ENCODE data around the gene KCNJ4. TPM values are rescaled to one million over a fixed set of nuclear protein-coding genes. Genes with fewer than 3 reads are reported as not detected.

Gene KCNJ4
- total RNA-seq, 4 donors from 2014 or later = not detected

DNA sequence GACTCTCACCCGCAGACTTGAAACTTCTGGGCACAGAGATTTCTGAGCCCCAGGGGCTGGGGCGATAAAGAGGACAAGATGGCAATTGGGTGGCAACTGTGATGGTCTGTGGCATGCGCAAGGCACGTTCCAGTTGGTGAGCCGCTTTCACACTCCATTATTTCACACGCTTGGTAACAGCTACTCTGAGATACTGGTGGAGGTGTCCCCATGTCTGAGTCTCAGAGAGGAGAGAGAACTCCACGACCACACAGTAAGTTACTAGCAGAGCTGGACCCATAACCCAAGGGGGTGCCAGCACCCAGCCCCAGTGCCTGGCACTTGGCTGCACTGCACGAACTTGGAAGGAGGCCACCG lies 6.0 kb upstream of the KCNJ4 start:
- Histone ChIP-seq H3K27ac (no peak overlapping the region), H3K9me3 (no peaks in the 10 kb centered on the region), H3K36me3 (no peaks in the 10 kb centered on the region), H3K27me3 (peaks cover 0 to 8% of the 10 kb centered on the region in 2 donors), H3K4me1 (peaks cover 0 to 11% (median 3%) of the 10 kb centered on the region in 4 donors), H3K4me3 (no peak overlapping the region)
- TF ChIP-seq, protein P1, sequence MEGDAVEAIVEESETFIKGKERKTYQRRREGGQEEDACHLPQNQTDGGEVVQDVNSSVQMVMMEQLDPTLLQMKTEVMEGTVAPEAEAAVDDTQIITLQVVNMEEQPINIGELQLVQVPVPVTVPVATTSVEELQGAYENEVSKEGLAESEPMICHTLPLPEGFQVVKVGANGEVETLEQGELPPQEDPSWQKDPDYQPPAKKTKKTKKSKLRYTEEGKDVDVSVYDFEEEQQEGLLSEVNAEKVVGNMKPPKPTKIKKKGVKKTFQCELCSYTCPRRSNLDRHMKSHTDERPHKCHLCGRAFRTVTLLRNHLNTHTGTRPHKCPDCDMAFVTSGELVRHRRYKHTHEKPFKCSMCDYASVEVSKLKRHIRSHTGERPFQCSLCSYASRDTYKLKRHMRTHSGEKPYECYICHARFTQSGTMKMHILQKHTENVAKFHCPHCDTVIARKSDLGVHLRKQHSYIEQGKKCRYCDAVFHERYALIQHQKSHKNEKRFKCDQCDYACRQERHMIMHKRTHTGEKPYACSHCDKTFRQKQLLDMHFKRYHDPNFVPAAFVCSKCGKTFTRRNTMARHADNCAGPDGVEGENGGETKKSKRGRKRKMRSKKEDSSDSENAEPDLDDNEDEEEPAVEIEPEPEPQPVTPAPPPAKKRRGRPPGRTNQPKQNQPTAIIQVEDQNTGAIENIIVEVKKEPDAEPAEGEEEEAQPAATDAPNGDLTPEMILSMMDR (IDR thresholded peaks at IDR 0.05) = no peak
- TF ChIP-seq POLR2A (IDR thresholded peaks at IDR 0.05) = no peak
- no peak for DNase-seq

DNA sequence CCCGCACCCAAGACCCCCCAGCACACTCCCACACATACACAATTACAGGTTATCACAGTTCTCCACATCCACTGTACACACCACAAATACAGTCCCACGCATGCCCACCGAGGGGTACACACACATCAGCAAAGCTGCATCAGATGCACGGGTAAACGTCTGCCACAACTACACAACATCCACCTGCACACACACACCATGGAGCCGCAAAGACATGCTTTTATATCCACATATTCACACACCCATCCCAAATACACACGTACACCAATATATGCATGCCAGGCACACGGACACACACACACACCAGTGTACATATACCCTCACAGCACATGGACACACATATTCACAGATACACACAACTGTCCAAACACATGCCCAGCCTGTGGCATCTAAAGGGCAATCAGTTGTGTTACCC lies 5.4 kb upstream of the KCNJ4 start:
- Histone ChIP-seq H3K4me1 (peaks cover 0 to 17% (median 6%) of the 10 kb centered on the region in 4 donors), H3K9me3 (no peaks in the 10 kb centered on the region), H3K36me3 (no peaks in the 10 kb centered on the region), H3K27me3 (peaks cover 0 to 14% of the 10 kb centered on the region in 2 donors), H3K4me3 (no peak overlapping the region), H3K27ac (no peak overlapping the region)
- no peak for DNase-seq
- TF ChIP-seq, protein P1 (IDR thresholded peaks at IDR 0.05) = no peak
- no peak for TF ChIP-seq POLR2A (IDR thresholded peaks at IDR 0.05)

DNA sequence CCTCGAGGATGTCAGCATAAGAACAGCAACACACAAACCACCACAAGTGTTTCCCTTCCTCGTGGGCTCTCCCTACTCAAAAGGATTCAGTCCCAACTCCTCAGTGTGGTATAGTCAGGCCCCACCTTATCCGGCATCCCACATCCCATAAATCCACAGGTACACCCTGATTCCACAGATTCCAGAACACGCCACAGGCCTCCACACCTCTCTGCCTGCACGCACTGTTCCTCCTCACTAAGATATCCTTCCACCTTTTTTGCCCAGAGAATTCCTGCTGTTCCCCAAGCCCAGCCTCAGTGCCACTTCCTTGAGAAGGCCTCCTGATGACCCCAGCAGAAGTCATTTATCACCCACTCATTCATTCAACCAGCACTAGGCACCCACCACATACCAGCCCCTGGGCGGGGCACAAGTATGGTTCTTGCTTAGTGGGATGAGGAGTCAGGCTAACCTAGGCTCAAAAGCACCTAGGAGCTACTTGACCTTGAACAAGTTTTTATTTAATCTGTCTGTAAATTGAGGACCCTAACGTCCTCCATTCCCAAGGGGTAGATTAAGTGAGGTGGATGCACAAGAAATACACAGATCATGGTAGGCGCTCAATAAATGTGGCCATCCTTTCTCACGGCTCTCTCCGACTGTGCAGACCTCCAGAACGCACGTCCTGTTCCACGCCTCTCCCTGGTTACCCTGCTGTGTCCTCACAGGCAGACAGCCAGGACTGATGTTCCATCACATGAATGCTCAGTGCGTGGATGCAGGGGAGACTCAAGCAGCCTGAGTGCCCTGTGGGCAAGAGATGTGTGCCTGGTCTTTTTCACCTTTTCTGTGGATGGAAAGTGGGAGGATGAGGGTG lies 2.1 kb upstream of the KCNJ4 start:
- peaks cover 0 to 28% (median 11%) of the 10 kb centered on the region in 4 donors for H3K4me1 ChIP-seq
- H3K27ac ChIP-seq = no peak overlapping the region
- no peaks in the 10 kb centered on the region for H3K9me3 ChIP-seq
- no peak for DNase-seq
- H3K36me3 ChIP-seq = no peaks in the 10 kb centered on the region
- TF ChIP-seq POLR2A (IDR thresholded peaks at IDR 0.05) = no peak
- no peak overlapping the region for H3K4me3 ChIP-seq
- H3K27me3 ChIP-seq = peaks cover 0 to 35% of the 10 kb centered on the region in 2 donors

DNA sequence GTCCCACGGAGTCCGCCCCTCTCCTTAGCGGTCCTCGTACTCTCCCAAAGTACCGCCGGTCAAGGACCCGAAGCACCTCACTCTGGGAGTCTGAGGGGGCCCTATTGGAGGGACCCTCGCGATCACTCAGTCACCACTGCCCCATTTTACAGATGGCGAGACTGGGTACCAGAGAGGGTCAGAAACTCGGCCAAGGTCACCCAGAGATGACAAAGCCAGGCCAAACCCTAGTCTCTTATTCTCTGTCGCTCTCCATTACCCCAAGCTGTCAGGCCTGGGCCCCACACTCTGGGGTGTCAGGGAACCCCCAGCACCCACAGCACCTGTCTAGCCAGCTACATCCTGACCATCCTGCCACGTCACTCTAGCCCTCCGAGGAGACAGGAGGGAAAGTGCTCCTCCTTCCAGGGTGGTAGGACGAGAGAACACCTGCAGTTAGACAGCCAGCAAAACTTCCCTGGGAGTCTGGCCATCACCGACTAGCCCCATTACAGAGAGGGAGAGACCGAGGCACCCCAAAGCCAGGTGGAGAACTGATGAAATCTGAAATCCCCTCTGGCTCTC lies 1.4 kb upstream of the KCNJ4 start:
- Histone ChIP-seq H3K36me3 (no peaks in the 10 kb centered on the region), H3K4me1 (peaks cover 0 to 22% (median 9%) of the 10 kb centered on the region in 4 donors), H3K27ac (no peak overlapping the region), H3K27me3 (peaks cover 0 to 35% of the 10 kb centered on the region in 2 donors), H3K9me3 (no peaks in the 10 kb centered on the region), H3K4me3 (peak overlapping the region in 1 of 4 donors; percentile 50)
- no peak for DNase-seq
- no peak for TF ChIP-seq POLR2A (IDR thresholded peaks at IDR 0.05)
- TF ChIP-seq, protein P1 (IDR thresholded peaks at IDR 0.05) = no peak

DNA sequence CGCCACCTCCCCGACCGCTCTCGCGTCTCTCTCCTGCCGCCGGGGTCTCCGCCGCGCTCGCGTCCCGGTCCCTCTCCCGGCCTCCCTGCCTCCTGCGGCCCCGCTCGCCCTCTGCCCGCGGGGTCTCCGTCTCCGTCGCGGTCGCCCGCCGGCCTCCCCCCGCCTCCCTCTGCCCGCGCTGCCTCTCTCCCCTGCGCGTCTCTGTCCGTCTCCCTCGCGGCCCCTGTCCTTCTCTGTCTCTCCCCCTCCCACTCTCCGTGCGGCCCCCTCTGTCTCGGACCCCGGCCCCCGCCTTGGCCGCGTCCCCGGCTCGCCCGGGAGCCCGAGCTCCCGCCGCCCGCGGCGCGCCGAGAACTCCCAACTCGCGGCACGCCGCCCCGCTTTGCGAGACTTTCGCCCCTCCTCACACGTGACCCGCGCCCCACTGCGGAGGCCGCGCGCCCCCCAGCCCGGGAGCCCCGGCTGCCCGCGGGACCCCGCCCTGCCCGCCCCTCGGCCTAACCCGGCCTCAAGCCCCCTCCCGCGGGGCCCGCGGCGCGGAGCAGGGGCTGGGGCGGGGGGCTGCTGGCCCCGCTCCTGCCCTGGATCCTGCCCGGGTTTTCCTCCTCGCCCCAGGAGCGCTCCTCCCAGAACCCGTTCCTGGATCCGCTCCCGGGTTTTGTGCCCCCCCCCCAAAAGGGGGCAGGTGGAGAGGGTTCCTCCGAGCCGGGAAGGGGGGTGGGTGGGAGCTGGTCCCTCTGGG lies 702 bp upstream of the KCNJ4 start:
- Histone ChIP-seq H3K36me3 (no peaks in the 10 kb centered on the region), H3K27me3 (peaks cover 0 to 35% of the 10 kb centered on the region in 2 donors)
- no peak for DNase-seq

More for the DNA sequence above, 702 bp upstream of the KCNJ4 start:
- no peak overlapping the region for H3K27ac ChIP-seq
- no peak for TF ChIP-seq POLR2A (IDR thresholded peaks at IDR 0.05)
- TF ChIP-seq, protein P1 (IDR thresholded peaks at IDR 0.05) = no peak
- peak overlapping the region; percentile 19 to 53 (median 46) for H3K4me3 ChIP-seq
- H3K9me3 ChIP-seq = no peaks in the 10 kb centered on the region
- H3K4me1 ChIP-seq = peaks cover 0 to 19% (median 9%) of the 10 kb centered on the region in 4 donors

Measured in Peyer's patch (tissue), 4 donors.